ENCODE results near the gene RPUSD3.

RPUSD3 gene

DNA sequence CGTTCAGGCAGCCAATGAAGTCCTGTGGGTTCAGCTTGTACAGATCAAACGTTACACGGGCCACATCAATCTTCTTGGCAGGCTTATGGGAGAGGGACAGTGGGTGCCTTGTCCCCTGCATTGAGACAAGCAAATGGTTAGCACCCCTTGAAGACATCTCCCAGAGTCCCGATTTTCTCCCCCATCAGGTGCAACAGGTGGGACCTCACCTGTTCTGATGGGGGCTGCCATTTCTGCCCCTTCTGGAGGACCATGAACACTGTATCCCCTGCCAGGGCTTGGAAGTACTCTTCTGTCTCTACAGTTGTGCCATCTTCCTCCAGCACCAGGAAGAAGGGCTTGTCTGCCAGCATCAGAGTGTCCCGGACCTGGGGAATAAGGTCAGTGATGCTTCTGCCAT, 26.1 kb upstream of the RPUSD3 start:
- Histone ChIP-seq H3K36me3 (ENCODE audit: control insufficient read depth in 2 of 2, insufficient read depth in 1 of 2, low read length in 2 of 2) (no peaks in the 10 kb centered on the region), H3K27ac (ENCODE audit: extremely low read depth, low read depth, low read length) (no peak overlapping the region), H3K9me3 (ENCODE audit: control insufficient read depth, insufficient read depth, low read depth, low read length) (no peaks in the 10 kb centered on the region), H3K4me1 (ENCODE audit: control insufficient read depth, insufficient read depth, low read length) (no peaks in the 10 kb centered on the region; the same call in 1 of the 2 replicates), H3K4me3 (ENCODE audit: low read depth, low read length) (no peak overlapping the region)
- POLR2A ChIA-PET, result interaction anchor here (0.9 to 1.1 kb wide), 2 partner anchors 10 to 63 kb away, joined by 3 to 6 read pairs; partner anchors contain the start of gene CIDEC
- TF ChIP-seq OSR2 (tag by site-specific recombination; IDR thresholded peaks at IDR 0.05) (no peak), ZNF157 (tag by site-specific recombination; IDR thresholded peaks at IDR 0.05) (no peak), SCRT2 (tag by site-specific recombination; IDR thresholded peaks at IDR 0.05) (peak; percentile 95), HOXC10 (CRISPR knock-in tag; IDR thresholded peaks at IDR 0.05) (no peak), SCRT1 (tag by site-specific recombination; IDR thresholded peaks at IDR 0.05; ENCODE audit: borderline replicate concordance) (peak; percentile 89), ZNF184 (tag by site-specific recombination; IDR thresholded peaks at IDR 0.05) (no peak)
- TF ChIP-seq, protein P1, sequence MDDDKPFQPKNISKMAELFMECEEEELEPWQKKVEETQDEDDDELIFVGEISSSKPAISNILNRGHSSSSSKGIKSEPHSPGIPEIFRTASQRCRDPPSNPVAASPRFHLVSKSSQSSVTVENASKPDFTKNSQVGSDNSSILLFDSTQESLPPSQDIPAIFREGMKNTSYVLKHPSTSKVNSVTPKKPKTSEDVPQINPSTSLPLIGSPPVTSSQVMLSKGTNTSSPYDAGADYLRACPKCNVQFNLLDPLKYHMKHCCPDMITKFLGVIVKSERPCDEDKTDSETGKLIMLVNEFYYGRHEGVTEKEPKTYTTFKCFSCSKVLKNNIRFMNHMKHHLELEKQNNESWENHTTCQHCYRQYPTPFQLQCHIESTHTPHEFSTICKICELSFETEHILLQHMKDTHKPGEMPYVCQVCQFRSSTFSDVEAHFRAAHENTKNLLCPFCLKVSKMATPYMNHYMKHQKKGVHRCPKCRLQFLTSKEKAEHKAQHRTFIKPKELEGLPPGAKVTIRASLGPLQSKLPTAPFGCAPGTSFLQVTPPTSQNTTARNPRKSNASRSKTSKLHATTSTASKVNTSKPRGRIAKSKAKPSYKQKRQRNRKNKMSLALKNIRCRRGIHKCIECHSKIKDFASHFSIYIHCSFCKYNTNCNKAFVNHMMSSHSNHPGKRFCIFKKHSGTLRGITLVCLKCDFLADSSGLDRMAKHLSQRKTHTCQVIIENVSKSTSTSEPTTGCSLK (tag by site-specific recombination; IDR thresholded peaks at IDR 0.05), result no peak
- CTCF ChIA-PET, result no interaction called here

DNA sequence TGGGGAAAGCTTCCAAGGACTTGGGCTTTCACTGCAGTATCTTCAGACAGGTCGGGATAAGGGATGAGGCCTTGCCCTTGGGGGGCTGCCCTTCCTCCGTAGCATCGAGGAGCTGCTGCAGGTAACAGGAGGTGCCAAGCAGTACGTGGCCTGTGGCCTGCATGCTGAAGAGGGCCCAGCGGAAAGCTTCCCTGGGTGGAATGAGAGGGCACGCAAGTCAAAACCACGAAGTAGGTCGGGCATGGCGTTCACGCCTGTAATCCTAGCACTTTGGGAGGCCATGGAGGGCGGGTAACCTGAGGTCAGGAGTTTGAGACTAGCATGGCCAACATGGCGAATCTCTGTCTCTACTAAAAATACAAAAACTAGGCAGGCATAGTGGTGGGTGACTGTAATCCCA, 23.3 kb upstream of the RPUSD3 start:
- Histone ChIP-seq H3K9me3 (ENCODE audit: control insufficient read depth, insufficient read depth, low read depth, low read length) (no peaks in the 10 kb centered on the region), H3K4me1 (ENCODE audit: control insufficient read depth, insufficient read depth, low read length) (peaks cover 7% of the 10 kb centered on the region; the same call in 1 of the 2 replicates), H3K27ac (ENCODE audit: extremely low read depth, low read depth, low read length) (no peak overlapping the region), H3K4me3 (ENCODE audit: low read depth, low read length) (no peak overlapping the region), H3K36me3 (ENCODE audit: control insufficient read depth in 2 of 2, insufficient read depth in 1 of 2, low read length in 2 of 2) (no peaks in the 10 kb centered on the region)
- ChIA-PET POLR2A (interaction anchor here (0.6 to 1.3 kb wide), 3 partner anchors 27 to 66 kb away, joined by 3 to 4 read pairs (median 4); partner anchors contain the start of gene CRELD1), CTCF (interaction anchor here (0.7 kb wide), 1 partner anchor 79 kb away, joined by 3 read pairs; no protein-coding TSS in a partner anchor)
- TF ChIP-seq ZNF311 (tag by site-specific recombination; IDR thresholded peaks at IDR 0.05; ENCODE audit: borderline replicate concordance), result no peak
- TF ChIP-seq ZNF121 (tag by site-specific recombination; IDR thresholded peaks at IDR 0.05), result no peak
- no peak for TF ChIP-seq HOXA7 (CRISPR knock-in tag; IDR thresholded peaks at IDR 0.05; ENCODE audit: borderline replicate concordance)
- TF ChIP-seq, protein P2, sequence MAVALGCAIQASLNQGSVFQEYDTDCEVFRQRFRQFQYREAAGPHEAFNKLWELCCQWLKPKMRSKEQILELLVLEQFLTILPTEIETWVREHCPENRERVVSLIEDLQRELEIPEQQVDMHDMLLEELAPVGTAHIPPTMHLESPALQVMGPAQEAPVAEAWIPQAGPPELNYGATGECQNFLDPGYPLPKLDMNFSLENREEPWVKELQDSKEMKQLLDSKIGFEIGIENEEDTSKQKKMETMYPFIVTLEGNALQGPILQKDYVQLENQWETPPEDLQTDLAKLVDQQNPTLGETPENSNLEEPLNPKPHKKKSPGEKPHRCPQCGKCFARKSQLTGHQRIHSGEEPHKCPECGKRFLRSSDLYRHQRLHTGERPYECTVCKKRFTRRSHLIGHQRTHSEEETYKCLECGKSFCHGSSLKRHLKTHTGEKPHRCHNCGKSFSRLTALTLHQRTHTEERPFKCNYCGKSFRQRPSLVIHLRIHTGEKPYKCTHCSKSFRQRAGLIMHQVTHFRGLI (tag by site-specific recombination; IDR thresholded peaks at IDR 0.05), result no peak
- TF ChIP-seq, protein P3, sequence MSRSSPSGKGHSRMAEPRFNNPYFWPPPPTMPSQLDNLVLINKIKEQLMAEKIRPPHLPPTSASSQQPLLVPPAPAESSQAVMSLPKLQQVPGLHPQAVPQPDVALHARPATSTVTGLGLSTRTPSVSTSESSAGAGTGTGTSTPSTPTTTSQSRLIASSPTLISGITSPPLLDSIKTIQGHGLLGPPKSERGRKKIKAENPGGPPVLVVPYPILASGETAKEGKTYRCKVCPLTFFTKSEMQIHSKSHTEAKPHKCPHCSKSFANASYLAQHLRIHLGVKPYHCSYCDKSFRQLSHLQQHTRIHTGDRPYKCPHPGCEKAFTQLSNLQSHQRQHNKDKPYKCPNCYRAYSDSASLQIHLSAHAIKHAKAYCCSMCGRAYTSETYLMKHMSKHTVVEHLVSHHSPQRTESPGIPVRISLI (tag by site-specific recombination; IDR thresholded peaks at IDR 0.05), result no peak
- no peak for TF ChIP-seq TCF7L2 (IDR thresholded peaks at IDR 0.05; ENCODE audit: borderline replicate concordance, low read depth, low read length)
- no peak for TF ChIP-seq ZNF221 (tag by site-specific recombination; IDR thresholded peaks at IDR 0.05; ENCODE audit: borderline replicate concordance)
- TF ChIP-seq ZNF544 (tag by site-specific recombination; IDR thresholded peaks at IDR 0.05), result no peak
- no peak for TF ChIP-seq ZSCAN5A (tag by site-specific recombination; IDR thresholded peaks at IDR 0.05)
- TF ChIP-seq, protein P4, sequence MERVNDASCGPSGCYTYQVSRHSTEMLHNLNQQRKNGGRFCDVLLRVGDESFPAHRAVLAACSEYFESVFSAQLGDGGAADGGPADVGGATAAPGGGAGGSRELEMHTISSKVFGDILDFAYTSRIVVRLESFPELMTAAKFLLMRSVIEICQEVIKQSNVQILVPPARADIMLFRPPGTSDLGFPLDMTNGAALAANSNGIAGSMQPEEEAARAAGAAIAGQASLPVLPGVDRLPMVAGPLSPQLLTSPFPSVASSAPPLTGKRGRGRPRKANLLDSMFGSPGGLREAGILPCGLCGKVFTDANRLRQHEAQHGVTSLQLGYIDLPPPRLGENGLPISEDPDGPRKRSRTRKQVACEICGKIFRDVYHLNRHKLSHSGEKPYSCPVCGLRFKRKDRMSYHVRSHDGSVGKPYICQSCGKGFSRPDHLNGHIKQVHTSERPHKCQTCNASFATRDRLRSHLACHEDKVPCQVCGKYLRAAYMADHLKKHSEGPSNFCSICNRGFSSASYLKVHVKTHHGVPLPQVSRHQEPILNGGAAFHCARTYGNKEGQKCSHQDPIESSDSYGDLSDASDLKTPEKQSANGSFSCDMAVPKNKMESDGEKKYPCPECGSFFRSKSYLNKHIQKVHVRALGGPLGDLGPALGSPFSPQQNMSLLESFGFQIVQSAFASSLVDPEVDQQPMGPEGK (tag by site-specific recombination; IDR thresholded peaks at IDR 0.05), result no peak
- TF ChIP-seq ZNF513 (tag by site-specific recombination; IDR thresholded peaks at IDR 0.05), result no peak
- no peak for TF ChIP-seq ZSCAN16 (tag by site-specific recombination; IDR thresholded peaks at IDR 0.05)

Data from HEK293 (cell line).